Measurements from ENCODE around the gene ECSCR.

DNA sequence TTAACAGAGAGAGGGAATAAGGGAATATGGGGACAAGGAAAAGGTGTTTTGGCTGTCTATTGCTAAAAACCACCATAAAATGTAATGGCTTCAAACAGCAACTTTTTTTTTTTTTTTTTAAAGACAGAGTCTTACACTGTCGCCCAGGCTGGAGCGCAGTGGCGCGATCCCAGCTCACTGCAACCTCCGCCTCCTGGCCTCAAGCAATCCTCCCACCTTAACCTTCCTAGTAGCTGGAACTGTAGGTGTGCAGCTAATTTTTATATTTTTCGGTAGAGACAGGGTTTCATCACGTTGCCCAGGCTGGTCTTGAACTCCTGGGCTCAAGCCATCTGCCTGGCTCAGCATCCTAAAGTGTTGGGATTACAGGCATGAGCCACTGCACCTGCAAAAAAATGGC lies 54.4 kb downstream of the ECSCR start:
- TF ChIP-seq, protein P1, sequence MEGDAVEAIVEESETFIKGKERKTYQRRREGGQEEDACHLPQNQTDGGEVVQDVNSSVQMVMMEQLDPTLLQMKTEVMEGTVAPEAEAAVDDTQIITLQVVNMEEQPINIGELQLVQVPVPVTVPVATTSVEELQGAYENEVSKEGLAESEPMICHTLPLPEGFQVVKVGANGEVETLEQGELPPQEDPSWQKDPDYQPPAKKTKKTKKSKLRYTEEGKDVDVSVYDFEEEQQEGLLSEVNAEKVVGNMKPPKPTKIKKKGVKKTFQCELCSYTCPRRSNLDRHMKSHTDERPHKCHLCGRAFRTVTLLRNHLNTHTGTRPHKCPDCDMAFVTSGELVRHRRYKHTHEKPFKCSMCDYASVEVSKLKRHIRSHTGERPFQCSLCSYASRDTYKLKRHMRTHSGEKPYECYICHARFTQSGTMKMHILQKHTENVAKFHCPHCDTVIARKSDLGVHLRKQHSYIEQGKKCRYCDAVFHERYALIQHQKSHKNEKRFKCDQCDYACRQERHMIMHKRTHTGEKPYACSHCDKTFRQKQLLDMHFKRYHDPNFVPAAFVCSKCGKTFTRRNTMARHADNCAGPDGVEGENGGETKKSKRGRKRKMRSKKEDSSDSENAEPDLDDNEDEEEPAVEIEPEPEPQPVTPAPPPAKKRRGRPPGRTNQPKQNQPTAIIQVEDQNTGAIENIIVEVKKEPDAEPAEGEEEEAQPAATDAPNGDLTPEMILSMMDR (IDR thresholded peaks at IDR 0.05): no peak
- no peak for TF ChIP-seq EP300 (IDR thresholded peaks at IDR 0.05)
- TF ChIP-seq POLR2A (IDR thresholded peaks at IDR 0.05): no peak
- no peak for TF ChIP-seq POLR2AphosphoS5 (IDR thresholded peaks at IDR 0.05)
